CD4-positive, CD25-positive, alpha-beta regulatory T cell (primary cell): ENCODE measurements around the gene ENO3. TPM values are rescaled to one million over a fixed set of nuclear protein-coding genes. Genes with fewer than 3 reads are reported as not detected.
A peak's percentile ranks its signal among the peaks of the same experiment; 100 is the strongest.

Experiments used
- ATAC-seq, 2 donors: fragments of 150-1000 bp; cut with Tn5 transposase; one replicate each; pipeline ENCODE4 v1.10.0; 2021; ENCODE audit warnings: low read depth in 2 of 2, moderate number of reproducible peaks in 2 of 2, moderate library complexity in 1 of 2
- DNase-seq, 3 donors: peaks; one replicate each; pipeline versions ENCODE4 v3.0.0 to v3.0.0-alpha.2; 2012 to 2022; ENCODE audit warnings: mixed read lengths in 1 of 3
- H3K27ac ChIP-seq: one replicate; pipeline ENCODE4 v1.7.0; 2013; ENCODE audit warnings: mild to moderate bottlenecking, low read length; ENCODE audit not compliant: insufficient read depth, poor library complexity, severe bottlenecking
- H3K27me3 ChIP-seq: one replicate; pipeline ENCODE4 v1.7.0; 2013; ENCODE audit warnings: low read length; ENCODE audit not compliant: control insufficient read depth, insufficient read depth
- H3K36me3 ChIP-seq: one replicate; pipeline ENCODE4 v1.7.0; 2013; ENCODE audit warnings: mild to moderate bottlenecking, low read length, moderate library complexity; ENCODE audit not compliant: control insufficient read depth, insufficient read depth
- H3K4me1 ChIP-seq: 2 replicates; pipeline ENCODE4 v1.7.0; 2013; ENCODE audit warnings: mild to moderate bottlenecking, low read length; ENCODE audit not compliant: insufficient read depth, control insufficient read depth, poor library complexity, severe bottlenecking
- H3K4me3 ChIP-seq: one replicate; pipeline ENCODE4 v1.7.0; 2013; ENCODE audit warnings: low read depth, mild to moderate bottlenecking, low read length, moderate library complexity
- H3K9me3 ChIP-seq, 2 experiments: 1 replicate in 1 of 2; 2 replicates in 1 of 2; pipeline ENCODE4 v1.7.0; 2013; ENCODE audit warnings: low read length in 2 of 2, mild to moderate bottlenecking in 1 of 2, moderate library complexity in 1 of 2; ENCODE audit not compliant: control insufficient read depth in 2 of 2
- H3K27ac Mint-ChIP-seq, 3 donors: one replicate each; pipeline ENCODE4 v1.8.0; 2020 to 2022; ENCODE audit warnings: mild to moderate bottlenecking in 3 of 3, mixed read lengths in 3 of 3, moderate library complexity in 2 of 3
- H3K27me3 Mint-ChIP-seq: one replicate; pipeline ENCODE4 v1.8.0; 2022; ENCODE audit warnings: mild to moderate bottlenecking, mixed read lengths
- H3K36me3 Mint-ChIP-seq: one replicate; pipeline ENCODE4 v1.8.0; 2020; ENCODE audit warnings: mixed read lengths
- H3K4me1 Mint-ChIP-seq, 4 donors: one replicate each; pipeline ENCODE4 v1.8.0; 2020 to 2022; ENCODE audit warnings: mixed read lengths in 4 of 4, mild to moderate bottlenecking in 1 of 4
- H3K4me3 Mint-ChIP-seq, 4 donors: one replicate each; pipeline ENCODE4 v1.8.0; 2020 to 2022; ENCODE audit warnings: mild to moderate bottlenecking in 4 of 4, mixed read lengths in 4 of 4, moderate library complexity in 3 of 4
- H3K9me3 Mint-ChIP-seq, 7 donors: one replicate each; pipeline ENCODE4 v1.8.0; 2020 to 2022; ENCODE audit warnings: mixed read lengths in 7 of 7, mild to moderate bottlenecking in 3 of 7, moderate library complexity in 2 of 7
- polyA plus RNA-seq, 4 donors: library from polyadenylated mRNA; unstranded; fragments of 300-500 nt; fragmentation: Illumina TruSeq; gene quantifications; one replicate each; pipeline ENCODE4 v1.2.3, GENCODE V29; 2021
- total RNA-seq: library from RNA; stranded (reverse); gene quantifications from one replicate; pipeline ENCODE4 v1.2.3, GENCODE V29; 2022

Gene ENO3
- total and polyA plus RNA-seq, 5 donors from 2014 or later = 0.29 to 11.7 (median 0.50) TPM

DNA sequence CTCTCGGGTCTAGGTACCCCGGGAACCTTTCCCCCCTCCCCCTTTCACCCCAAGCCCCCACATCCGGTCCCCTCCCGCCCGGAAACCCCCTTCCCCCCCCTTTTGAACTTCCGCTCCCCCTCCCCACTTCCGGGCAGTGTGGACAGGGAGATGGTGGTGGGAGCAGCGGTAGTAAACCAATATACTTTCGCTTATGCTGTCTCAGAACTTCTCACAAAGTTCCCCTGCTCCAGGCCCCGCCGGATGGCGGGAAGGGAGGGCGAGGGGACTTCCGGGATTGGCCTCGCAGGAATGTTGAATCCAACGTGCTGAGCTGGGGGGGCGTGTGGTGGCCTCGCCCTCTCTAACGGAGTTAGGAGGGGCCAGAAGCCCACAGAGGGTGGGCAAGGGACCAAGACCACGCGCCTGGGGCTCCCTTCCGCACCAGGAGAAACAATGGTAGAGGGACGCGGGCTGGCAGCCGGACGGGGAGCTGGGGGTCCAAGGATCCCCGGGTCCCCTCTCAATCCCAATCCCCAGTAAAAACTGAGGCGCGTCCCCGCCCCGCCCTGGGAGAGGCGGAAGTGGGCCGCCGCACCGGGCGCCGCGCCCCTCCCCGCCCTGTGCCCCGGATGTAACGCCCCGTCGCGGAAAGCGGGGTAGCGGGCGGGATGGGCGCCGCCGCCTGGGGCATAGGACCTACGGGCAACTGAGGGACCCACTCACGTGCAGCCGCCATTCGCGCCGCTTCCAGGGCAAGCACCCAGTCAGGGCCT lies 3.3 kb upstream of the ENO3 start:
- ATAC-seq (peak; percentile 26 to 30), DNase-seq (peak; percentile 62 to 90 (median 71))
- Mint-ChIP-seq H3K4me3 (peak overlapping the region; percentile 95 to 99 (median 98)), H3K9me3 (peaks cover 0 to 3% (median 0%) of the 10 kb centered on the region in 7 donors), H3K4me1 (peaks cover 0 to 59% (median 35%) of the 10 kb centered on the region in 4 donors), H3K36me3 (peaks cover 23% of the 10 kb centered on the region), H3K27me3 (peaks cover 4% of the 10 kb centered on the region), H3K27ac (peak overlapping the region; percentile 82 to 97 (median 95))
- Histone ChIP-seq H3K4me3 (peak overlapping the region; percentile 96), H3K4me1 (peaks cover 64% of the 10 kb centered on the region), H3K27me3 (no peaks in the 10 kb centered on the region), H3K9me3 (no peaks in the 10 kb centered on the region), H3K27ac (peak overlapping the region; percentile 97), H3K36me3 (peaks cover 35% of the 10 kb centered on the region)

DNA sequence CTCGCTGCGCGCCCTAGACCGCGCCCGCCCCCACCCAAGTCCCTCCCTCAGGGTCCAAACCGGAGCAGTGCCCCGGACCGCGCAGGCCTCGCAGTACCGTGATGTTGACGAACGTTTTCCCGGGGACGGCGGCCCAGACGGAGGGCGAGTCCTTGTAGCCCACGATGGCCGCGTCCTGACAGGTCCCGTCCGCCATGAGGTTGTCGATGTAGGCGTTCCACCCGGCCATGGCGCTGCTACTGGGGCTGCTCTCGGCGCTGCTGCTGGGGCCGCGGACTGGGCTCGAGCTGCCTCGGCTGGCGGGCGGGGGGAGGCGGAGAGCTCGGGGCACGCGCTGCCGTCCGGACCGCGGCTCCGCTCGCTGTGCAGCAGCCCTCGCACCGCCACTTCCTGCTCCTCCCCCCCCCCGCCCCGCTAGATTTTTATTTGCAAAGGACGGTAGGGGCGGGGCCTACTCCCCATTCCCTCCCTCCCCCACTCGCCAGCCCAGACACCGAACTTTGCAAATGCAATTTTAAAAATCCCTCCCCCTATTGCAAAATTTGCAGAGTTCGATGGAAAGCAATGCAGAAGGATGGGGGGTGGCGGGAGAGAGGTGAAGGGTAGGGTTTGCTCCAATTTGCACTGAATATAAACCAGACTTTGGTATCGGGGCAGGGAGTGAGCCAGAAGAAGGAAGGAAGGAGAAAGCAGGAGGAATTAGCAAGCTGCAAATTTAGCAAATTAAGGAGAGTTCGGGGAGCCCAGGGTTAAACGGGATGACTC lies 2.6 kb upstream of the ENO3 start, which contains the start of gene PFN1:
PFN1 (minus strand) TSS at position 365 of the 765 bp plus-strand sequence; CDS start at position 229, 136 bp downstream.
- H3K27ac Mint-ChIP-seq = peak within 1 kb of the TSS; percentile 95 to 99 (median 97)

DNA sequence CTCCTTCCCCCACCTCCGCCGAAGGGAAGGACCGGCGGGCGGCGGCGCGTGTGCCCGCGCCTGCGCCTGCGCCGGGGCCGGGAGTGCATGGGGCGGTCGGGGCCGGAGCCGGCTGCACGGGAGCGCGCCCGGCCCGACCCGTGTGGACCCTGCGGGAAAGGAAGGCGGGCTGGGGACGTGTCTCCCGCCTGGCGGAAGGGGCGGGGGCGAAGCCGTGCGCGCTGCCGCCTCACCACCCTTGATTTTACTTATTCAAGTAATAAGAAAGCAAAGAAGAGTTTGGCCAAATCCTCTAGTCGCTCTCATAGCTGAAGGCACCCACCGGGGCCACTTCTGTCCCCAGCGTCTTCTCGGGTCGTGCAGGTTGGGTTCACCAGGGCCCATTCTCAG lies 2.0 kb upstream of the ENO3 start:
- Histone ChIP-seq H3K4me3 (peak overlapping the region; percentile 86), H3K9me3 (no peaks in the 10 kb centered on the region), H3K27me3 (no peaks in the 10 kb centered on the region), H3K4me1 (peaks cover 51% of the 10 kb centered on the region), H3K27ac (peak overlapping the region; percentile 97), H3K36me3 (peaks cover 23% of the 10 kb centered on the region)
- H3K9me3 Mint-ChIP-seq = peaks cover 0 to 3% (median 0%) of the 10 kb centered on the region in 7 donors
- peak overlapping the region; percentile 83 to 97 (median 94) for H3K27ac Mint-ChIP-seq
- peak; percentile 28 to 39 for ATAC-seq
- H3K4me1 Mint-ChIP-seq = peaks cover 0 to 47% (median 31%) of the 10 kb centered on the region in 4 donors
- H3K27me3 Mint-ChIP-seq = peaks cover 4% of the 10 kb centered on the region
- peak overlapping the region; percentile 95 to 99 (median 98) for H3K4me3 Mint-ChIP-seq
- peaks cover 23% of the 10 kb centered on the region for H3K36me3 Mint-ChIP-seq
- peak; percentile 66 to 88 (median 80) for DNase-seq

More for the DNA sequence above, 2.6 kb upstream of the ENO3 start, which contains the start of gene PFN1:
- peaks cover 4% of the 10 kb centered on the region for H3K27me3 Mint-ChIP-seq
- peaks cover 27% of the 10 kb centered on the region for H3K36me3 ChIP-seq
- peak within 1 kb of the TSS; percentile 97 for H3K27ac ChIP-seq
- peak; percentile 82 to 97 (median 91) for DNase-seq
- peak within 1 kb of the TSS; percentile 95 to 99 (median 98) for H3K4me3 Mint-ChIP-seq
- peaks cover 57% of the 10 kb centered on the region for H3K4me1 ChIP-seq
- ATAC-seq = peak; percentile 47 to 51
- no peaks in the 10 kb centered on the region for H3K9me3 ChIP-seq
- peaks cover 0 to 53% (median 33%) of the 10 kb centered on the region in 4 donors for H3K4me1 Mint-ChIP-seq
- peak within 1 kb of the TSS; percentile 96 for H3K4me3 ChIP-seq
- H3K36me3 Mint-ChIP-seq = peaks cover 23% of the 10 kb centered on the region
- H3K9me3 Mint-ChIP-seq = peaks cover 0 to 3% (median 0%) of the 10 kb centered on the region in 7 donors
- no peaks in the 10 kb centered on the region for H3K27me3 ChIP-seq

DNA sequence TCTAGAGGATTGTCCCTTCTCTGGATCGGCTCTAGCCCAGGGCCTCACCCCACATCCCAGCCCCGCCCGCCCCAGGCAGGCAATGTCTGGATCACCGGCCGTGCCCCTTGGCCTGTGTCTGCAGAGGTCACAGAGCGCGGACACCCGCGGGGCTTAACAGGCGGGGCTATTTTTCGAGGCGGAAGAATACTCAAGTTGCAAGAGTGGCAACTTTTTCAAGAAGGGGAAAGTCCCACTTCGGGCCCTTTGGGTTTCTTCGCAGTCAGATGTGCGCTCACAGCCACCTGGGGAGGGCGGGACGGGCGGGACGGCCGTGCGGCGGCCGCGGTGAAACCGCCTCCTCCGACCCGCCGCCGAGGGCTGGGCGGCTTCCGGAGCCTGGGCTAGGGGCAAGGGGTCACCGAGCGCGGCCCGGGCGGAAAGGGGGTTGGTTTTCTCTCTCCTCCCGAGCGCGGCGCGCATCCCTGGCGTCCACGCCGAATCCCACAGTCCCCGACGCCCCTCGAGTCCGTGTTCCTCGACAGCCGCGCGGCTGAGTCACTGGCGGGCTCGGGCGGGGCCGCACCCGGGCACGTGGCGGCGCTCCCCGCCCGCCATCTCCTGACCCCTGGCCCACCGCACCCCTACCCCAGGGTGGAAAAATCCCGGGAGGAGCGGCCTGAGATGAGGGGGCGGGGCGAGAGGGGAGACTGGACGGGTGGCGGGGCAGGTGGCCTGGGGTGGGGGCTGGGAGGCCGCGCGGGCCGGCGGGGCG lies 1.4 kb upstream of the ENO3 start:
- Histone ChIP-seq H3K4me3 (peak overlapping the region; percentile 86), H3K9me3 (no peaks in the 10 kb centered on the region), H3K4me1 (peaks cover 45% of the 10 kb centered on the region), H3K27me3 (no peaks in the 10 kb centered on the region), H3K27ac (peak overlapping the region; percentile 97), H3K36me3 (peaks cover 23% of the 10 kb centered on the region)
- Mint-ChIP-seq H3K27me3 (peaks cover 4% of the 10 kb centered on the region), H3K9me3 (peaks cover 0 to 1% (median 0%) of the 10 kb centered on the region in 7 donors), H3K4me3 (peak overlapping the region; percentile 95 to 99 (median 98)), H3K4me1 (peaks cover 0 to 42% (median 25%) of the 10 kb centered on the region in 4 donors), H3K36me3 (peaks cover 20% of the 10 kb centered on the region), H3K27ac (peak overlapping the region; percentile 83 to 97 (median 90))
- peak; percentile 28 to 29 for ATAC-seq
- DNase-seq = peak; percentile 71 to 94 (median 83)

DNA sequence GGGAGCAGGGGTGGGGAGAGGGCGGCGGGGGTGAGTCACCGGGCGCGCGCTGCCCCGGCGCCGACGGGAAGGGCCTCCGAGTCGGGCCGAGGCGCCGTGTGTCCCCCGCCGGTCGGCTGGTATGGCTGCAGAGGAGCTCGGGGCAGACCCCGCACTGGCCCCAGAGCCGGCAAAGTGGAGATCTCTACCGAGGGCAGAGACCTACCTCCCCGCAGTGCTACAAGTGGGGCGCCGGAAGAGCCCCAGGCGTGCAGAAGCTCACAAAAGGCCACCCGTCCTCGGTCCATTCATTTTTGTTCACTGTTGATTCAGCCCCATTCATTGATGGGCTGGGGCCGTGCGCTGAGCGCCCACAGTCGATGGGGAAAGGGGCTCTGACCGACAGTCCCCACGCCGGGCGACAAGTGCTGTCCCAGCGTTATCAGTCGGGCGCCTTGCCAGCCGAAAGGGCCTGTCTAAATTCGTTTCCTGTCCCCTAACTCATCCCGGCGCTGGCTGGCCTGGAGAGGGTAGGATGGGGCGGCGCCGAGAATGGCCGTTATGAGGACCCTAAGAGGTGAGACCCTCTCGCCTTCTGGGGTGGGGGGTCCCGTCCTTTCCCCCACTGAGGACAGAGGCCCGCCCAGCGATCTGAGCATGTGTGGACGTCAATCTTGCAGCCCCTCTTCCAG lies 709 bp upstream of the ENO3 start:
- peak overlapping the region; percentile 97 for H3K27ac ChIP-seq
- ATAC-seq (peak; percentile 2 to 4), DNase-seq (peak in 2 of 3 donors; percentile 29 to 65)
- H3K4me3 ChIP-seq = no peak overlapping the region
- Mint-ChIP-seq H3K36me3 (peaks cover 16% of the 10 kb centered on the region), H3K9me3 (peaks cover 0 to 1% (median 0%) of the 10 kb centered on the region in 7 donors), H3K27ac (peak overlapping the region in 2 of 3 donors; percentile 77 to 90), H3K4me3 (peak overlapping the region; percentile 84 to 94 (median 86)), H3K4me1 (peaks cover 0 to 35% (median 19%) of the 10 kb centered on the region in 4 donors), H3K27me3 (peaks cover 4% of the 10 kb centered on the region)
- no peaks in the 10 kb centered on the region for H3K27me3 ChIP-seq
- no peaks in the 10 kb centered on the region for H3K9me3 ChIP-seq
- H3K4me1 ChIP-seq = peaks cover 38% of the 10 kb centered on the region
- peaks cover 19% of the 10 kb centered on the region for H3K36me3 ChIP-seq

DNA sequence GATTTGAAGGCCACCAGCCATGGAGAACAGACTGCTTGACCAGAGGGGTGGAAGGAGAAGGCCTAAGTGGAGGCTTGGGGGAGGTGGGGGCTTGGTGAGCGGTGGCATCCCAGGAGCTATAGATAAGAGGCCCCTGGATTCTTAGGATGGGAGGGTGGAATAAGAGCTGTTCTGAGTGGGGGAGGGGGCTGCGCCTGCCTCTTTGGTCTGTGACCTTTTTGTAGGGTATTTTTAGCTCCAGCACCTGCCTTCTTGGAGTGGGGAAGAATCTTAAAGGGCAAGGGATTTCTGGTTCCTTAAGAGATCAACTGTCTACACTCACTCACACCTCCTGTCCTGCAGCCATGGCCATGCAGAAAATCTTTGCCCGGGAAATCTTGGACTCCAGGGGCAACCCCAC lies 567 bp downstream of the ENO3 start:
- Mint-ChIP-seq H3K9me3 (peaks cover 0 to 1% (median 0%) of the 10 kb centered on the region in 7 donors), H3K4me1 (peaks cover 0 to 28% (median 12%) of the 10 kb centered on the region in 4 donors), H3K36me3 (peaks cover 6% of the 10 kb centered on the region), H3K27me3 (peaks cover 4% of the 10 kb centered on the region), H3K4me3 (peak overlapping the region; percentile 47 to 94 (median 86)), H3K27ac (peak overlapping the region in 1 of 3 donors; percentile 66)
- no peak for ATAC-seq
- H3K27ac ChIP-seq = no peak overlapping the region
- no peak for DNase-seq
- peaks cover 25% of the 10 kb centered on the region for H3K4me1 ChIP-seq
- H3K9me3 ChIP-seq = no peaks in the 10 kb centered on the region
- peaks cover 6% of the 10 kb centered on the region for H3K36me3 ChIP-seq
- no peak overlapping the region for H3K4me3 ChIP-seq
- H3K27me3 ChIP-seq = no peaks in the 10 kb centered on the region
